Spleen (tissue), 13 donors: Measurements from ENCODE around the gene TRIM16. TPM values are rescaled to one million over a fixed set of nuclear protein-coding genes. Genes with fewer than 3 reads are reported as not detected.
"Not testable (repeated sequence)": the region's sequence is repeated elsewhere in the genome, so short reads cannot be mapped to it uniquely, and the experiment has no call there.

Experiments
- DNase-seq: peaks from one replicate; pipeline ENCODE4 v3.0.0-alpha.2; 2020
- H3K27ac ChIP-seq, 8 donors: fragments of 200-600 bp; sonication (generic) in 7 of 8; 1 replicate in 4 of 8; 2 replicates in 4 of 8; pipeline versions ENCODE4 v1.5.0 to v1.8.0; 2016 to 2021; ENCODE audit warnings: inconsistent platforms in 4 of 8, mild to moderate bottlenecking in 4 of 8, moderate library complexity in 1 of 8
- H3K27me3 ChIP-seq, 7 donors: fragments of 200-600 bp; sonication (generic) in 6 of 7; replicated peaks in 1 of 7; 1 replicate in 4 of 7; 2 replicates in 3 of 7; pipeline versions ENCODE4 v1.5.0 to v1.8.0; 2016 to 2021; ENCODE audit warnings: inconsistent platforms in 3 of 7, mild to moderate bottlenecking in 1 of 7
- H3K36me3 ChIP-seq, 6 donors: fragments of 200-600 bp; sonication (generic) in 5 of 6; 1 replicate in 4 of 6; 2 replicates in 2 of 6; pipeline versions ENCODE4 v1.5.0 to v1.8.0; 2016 to 2021; ENCODE audit warnings: inconsistent platforms in 2 of 6
- H3K4me1 ChIP-seq, 6 donors: fragments of 200-600 bp; sonication (generic) in 5 of 6; 1 replicate in 3 of 6; 2 replicates in 3 of 6; pipeline versions ENCODE4 v1.5.0 to v1.8.0; 2016 to 2021; ENCODE audit warnings: inconsistent platforms in 3 of 6
- H3K4me3 ChIP-seq, 8 donors: fragments of 200-600 bp; sonication (generic) in 7 of 8; 1 replicate in 4 of 8; 2 replicates in 4 of 8; pipeline versions ENCODE4 v1.5.0 to v1.8.0; 2016 to 2021; ENCODE audit warnings: inconsistent platforms in 4 of 8, mild to moderate bottlenecking in 4 of 8, moderate library complexity in 2 of 8
- H3K9me3 ChIP-seq, 8 donors: fragments of 200-600 bp; sonication (generic) in 7 of 8; 1 replicate in 4 of 8; 2 replicates in 4 of 8; pipeline versions ENCODE4 v1.5.0 to v1.8.0; 2016 to 2021; ENCODE audit warnings: inconsistent platforms in 4 of 8
- POLR2AphosphoS5 ChIP-seq, 3 donors: sonication (generic); formaldehyde crosslinking; IDR thresholded peaks; one replicate each; pipeline ENCODE4 v1.5.1; 2017; ENCODE audit warnings: antibody characterized with exemption in 3 of 3
- WGBS, 5 donors: extraction: QIAGEN DNeasy Blood & Tissue Kit in 3 of 5; methylation state at CpG; one replicate each; pipeline versions ENCODE4 v1.1.5 to v1.1.7; 2013 to 2018; 5-methylcytosine and 5-hydroxymethylcytosine counted together
- intact Hi-C: fragments of 100-400 bp; cut with DNase I; formaldehyde crosslinking; loops from one replicate; pipeline ENCODE4 v1.15.0; 2023; ENCODE audit warnings: low total_unique reads
- long read RNA-seq, 2 donors: transcript quantifications; one replicate each; lab custom pipeline, GENCODE V29; 2026
- polyA plus RNA-seq, 3 donors: library from polyadenylated mRNA; stranded (reverse); fragments of 200-250 nt; gene quantifications; one replicate each; pipeline ENCODE4 v1.2.1, GENCODE V29; 2013
- total RNA-seq, 7 donors: library from RNA; depleted of rRNA in 3 of 7; stranded (reverse); fragments of >200 nt in 3 of 7; fragmentation: NEBNext Ultra II Directional in 4 of 7; extraction: Animal tissue kit (Norgen Biotek cat#: 25700) in 4 of 7; gene quantifications; one replicate each; pipeline versions ENCODE4 v1.1.0 to v1.2.1, GENCODE V29; 2016 to 2021
- TF ChIP-seq, protein P1 (sequence below), 11 experiments: fragments of 200-600 bp in 7 of 11; fragments of 450-650 bp in 4 of 11; sonication (generic) in 4 of 11; IDR thresholded peaks in 8 of 11; conservative IDR thresholded peaks in 3 of 11; 1 replicate in 7 of 11; 2 replicates in 4 of 11; pipeline versions ENCODE4 v1.4.0 to v1.8.0; 2016 to 2021; ENCODE audit warnings: antibody characterized with exemption in 11 of 11, inconsistent platforms in 4 of 11, mild to moderate bottlenecking in 1 of 11
- donor health status: healthy with polysubstance abuse.
- donor health status: DM: no; HTN: no; CAD: no; lungs with moderate emphysema.
- donor health status: DM: no; HTN: no; CAD: no.
- donor health status: Bipolar disorder and iron deficiency.
- donor health status: healthy.
- donor health status: DM: no; HTN: no; CAD: no.
- donor health status: DM: yes; HTN: yes; CAD: no.

Gene TRIM16
- total RNA-seq (10 to 100 TPM in 3 of 7 donors, 1 to 10 TPM in 4; 7.7 to 17.2 (median 10.0) TPM), polyA plus RNA-seq (1 to 10 TPM; 4.6 to 6.5 (median 5.3) TPM)
- long read RNA-seq, donor 1, partial matches to known transcripts, result 0 of 1 reads
- long read RNA-seq, donor 1, other reads (novel, unspliced or antisense), result 0 of 1 reads
- long read RNA-seq, donor 2, result 0 reads

DNA sequence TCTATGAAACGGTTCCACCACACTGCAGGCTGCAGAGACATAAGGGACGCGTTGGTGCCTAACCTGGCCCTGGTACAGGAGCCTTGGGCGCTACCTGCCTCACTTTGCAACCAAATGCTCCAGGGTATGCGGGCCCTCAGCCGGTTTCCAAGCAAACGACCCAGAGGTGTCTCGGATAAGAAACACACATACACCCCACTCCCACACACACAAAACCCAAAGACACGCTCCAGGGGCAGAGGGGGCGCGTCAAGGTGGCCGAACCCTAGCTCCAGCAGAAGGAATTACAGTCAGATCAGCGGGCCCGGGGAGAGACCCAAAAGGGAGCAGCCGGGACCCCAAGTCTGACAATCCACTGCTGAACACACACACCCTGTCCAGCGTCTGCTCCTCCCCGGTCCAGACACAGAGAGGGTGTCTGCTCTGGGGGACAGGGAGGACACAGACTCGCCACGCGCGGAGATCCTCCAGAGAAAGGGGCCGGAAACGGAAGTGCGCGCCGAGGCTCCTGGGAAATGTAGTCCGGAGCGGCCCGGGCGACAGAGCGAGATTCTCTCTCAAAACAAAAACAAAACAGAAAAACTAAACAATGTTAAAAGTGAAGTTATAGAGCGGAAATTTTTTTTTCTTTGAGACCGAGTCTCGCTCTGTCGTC is at the start of gene TRIM16:
TSS of gene TRIM16 (minus strand) at position 488 of the 655 bp plus-strand sequence. CDS start 32,702 bp downstream, outside the sequence.
- intact Hi-C loops, H3K9me3 ChIP-seq, H3K27me3 ChIP-seq, H3K36me3 ChIP-seq: not testable (repeated sequence)
- TF ChIP-seq, protein P1, sequence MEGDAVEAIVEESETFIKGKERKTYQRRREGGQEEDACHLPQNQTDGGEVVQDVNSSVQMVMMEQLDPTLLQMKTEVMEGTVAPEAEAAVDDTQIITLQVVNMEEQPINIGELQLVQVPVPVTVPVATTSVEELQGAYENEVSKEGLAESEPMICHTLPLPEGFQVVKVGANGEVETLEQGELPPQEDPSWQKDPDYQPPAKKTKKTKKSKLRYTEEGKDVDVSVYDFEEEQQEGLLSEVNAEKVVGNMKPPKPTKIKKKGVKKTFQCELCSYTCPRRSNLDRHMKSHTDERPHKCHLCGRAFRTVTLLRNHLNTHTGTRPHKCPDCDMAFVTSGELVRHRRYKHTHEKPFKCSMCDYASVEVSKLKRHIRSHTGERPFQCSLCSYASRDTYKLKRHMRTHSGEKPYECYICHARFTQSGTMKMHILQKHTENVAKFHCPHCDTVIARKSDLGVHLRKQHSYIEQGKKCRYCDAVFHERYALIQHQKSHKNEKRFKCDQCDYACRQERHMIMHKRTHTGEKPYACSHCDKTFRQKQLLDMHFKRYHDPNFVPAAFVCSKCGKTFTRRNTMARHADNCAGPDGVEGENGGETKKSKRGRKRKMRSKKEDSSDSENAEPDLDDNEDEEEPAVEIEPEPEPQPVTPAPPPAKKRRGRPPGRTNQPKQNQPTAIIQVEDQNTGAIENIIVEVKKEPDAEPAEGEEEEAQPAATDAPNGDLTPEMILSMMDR (IDR thresholded peaks at IDR 0.05 in 8 of 11, conservative IDR thresholded peaks at IDR 0.05 in 3 of 11), result peak in 1 of 11 experiments; percentile 38
- peak; percentile 64 to 90 (median 74) for TF ChIP-seq POLR2AphosphoS5 (IDR thresholded peaks at IDR 0.05)
- Histone ChIP-seq H3K27ac (peak within 1 kb of the TSS in 7 of 8 donors; percentile 4 to 78 (median 74)), H3K4me3 (peak within 1 kb of the TSS; percentile 30 to 78 (median 52)), H3K4me1 (peaks cover 0 to 20% (median 7%) of the 10 kb centered on the region in 6 donors)
- DNase-seq, result peak; percentile 95
- 1 to 3% (median 2%) methylated on average over 24 to 34 of the region's 35 CpGs for WGBS, 5 donors

DNA sequence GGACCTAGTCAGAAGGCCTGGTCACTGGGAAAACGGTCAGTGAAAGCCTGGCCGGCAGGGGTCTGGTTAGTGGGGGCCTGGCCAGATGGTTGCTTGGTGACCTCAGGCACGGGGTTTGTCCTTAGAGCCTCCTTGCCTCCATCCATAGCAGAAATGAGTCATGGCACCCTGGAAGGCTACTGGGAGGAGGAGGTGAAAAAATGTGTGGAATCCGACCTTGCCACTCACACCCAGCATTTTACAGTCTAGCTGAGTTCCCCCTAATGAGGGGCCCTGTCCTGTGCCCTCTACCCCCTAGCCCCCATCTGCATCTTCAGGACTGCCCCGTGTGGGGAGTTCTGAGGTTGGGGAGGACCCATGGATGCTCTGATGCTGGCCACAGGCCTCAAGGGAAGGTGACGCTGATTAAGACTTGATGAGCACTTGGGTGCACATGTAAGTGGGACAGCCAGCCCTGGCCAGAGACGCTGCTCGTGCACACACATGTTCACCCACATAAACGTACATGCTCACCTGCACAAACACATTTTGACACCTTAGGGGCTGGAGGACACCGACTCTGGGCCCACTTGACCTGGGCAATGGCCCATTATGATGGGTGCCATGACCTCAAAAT is 49.2 kb upstream of the TRIM16 start:
- H3K27ac ChIP-seq, intact Hi-C loops, DNase-seq, H3K36me3 ChIP-seq, H3K27me3 ChIP-seq, H3K4me3 ChIP-seq, H3K9me3 ChIP-seq, H3K4me1 ChIP-seq: not testable (repeated sequence)
- 84 to 93% (median 87%) methylated on average over 5 to 8 of the region's 10 CpGs for WGBS, 5 donors

DNA sequence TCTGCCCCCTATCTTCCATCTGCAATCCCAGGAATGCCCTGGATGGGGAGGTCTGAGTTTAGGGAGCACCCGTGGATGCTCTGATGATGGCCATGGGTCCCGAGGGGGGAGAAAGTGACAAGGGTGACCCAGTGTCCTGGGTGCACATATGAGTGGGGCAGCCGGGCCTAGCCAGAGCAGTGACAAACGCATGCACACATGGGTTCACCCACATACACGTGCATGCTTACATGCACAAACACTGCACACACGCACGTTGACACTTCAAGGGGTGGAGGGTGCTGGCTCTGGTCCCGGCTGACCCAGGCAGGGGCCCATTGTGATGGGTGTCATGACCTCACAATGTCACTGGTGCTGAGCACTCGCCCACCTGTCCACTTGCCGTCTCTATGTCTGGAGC is 47.8 kb upstream of the TRIM16 start, which contains the start of gene TBC1D26:
TSS of gene TBC1D26 (plus strand) at position 384 of the 400 bp plus-strand sequence. CDS start 3,066 bp downstream, outside the sequence.
- H3K27me3 ChIP-seq, H3K4me3 ChIP-seq, DNase-seq, H3K36me3 ChIP-seq, intact Hi-C loops, H3K27ac ChIP-seq, H3K4me1 ChIP-seq: not testable (repeated sequence)
- H3K9me3 ChIP-seq, result peaks cover 0 to 15% (median 0%) of the 10 kb centered on the region in 8 donors
- WGBS, 5 donors, result 68 to 89% (median 83%) methylated on average over 4 to 9 of the region's 10 CpGs

GRCh38 chr17:15730535-15730934 is 46.4 kb upstream of the TRIM16 start:
- 76 to 96% (median 92%) methylated on average over 3 to 13 of the region's 14 CpGs for WGBS, 5 donors
- H3K4me3 ChIP-seq, H3K27ac ChIP-seq, intact Hi-C loops, DNase-seq, H3K36me3 ChIP-seq, H3K27me3 ChIP-seq, H3K4me1 ChIP-seq: not testable (repeated sequence)
- peaks cover 0 to 29% (median 11%) of the 10 kb centered on the region in 8 donors for H3K9me3 ChIP-seq

GRCh38 chr17:15716601-15717563 is 32.8 kb upstream of the TRIM16 start:
- Histone ChIP-seq H3K9me3 (peaks cover 6 to 87% (median 78%) of the 10 kb centered on the region in 8 donors), H3K36me3 (peaks cover 0 to 46% (median 9%) of the 10 kb centered on the region in 6 donors)
- H3K4me1 ChIP-seq, intact Hi-C loops, H3K4me3 ChIP-seq, DNase-seq, H3K27ac ChIP-seq, H3K27me3 ChIP-seq: not testable (repeated sequence)
- 91 to 97% (median 96%) methylated on average over 9 to 11 of the region's 11 CpGs for WGBS, 5 donors

GRCh38 chr17:15708879-15709278 is 24.8 kb upstream of the TRIM16 start:
- H3K4me3 ChIP-seq, DNase-seq, intact Hi-C loops, H3K27me3 ChIP-seq, H3K4me1 ChIP-seq, H3K27ac ChIP-seq: not testable (repeated sequence)
- WGBS, 5 donors, result 69 to 100% (median 92%) methylated on average over 3 of the region's 3 CpGs
- Histone ChIP-seq H3K36me3 (peaks cover 10 to 93% (median 47%) of the 10 kb centered on the region in 6 donors), H3K9me3 (peaks cover 5 to 90% (median 82%) of the 10 kb centered on the region in 8 donors)

GRCh38 chr17:15704813-15705212 is 20.7 kb upstream of the TRIM16 start:
- H3K4me1 ChIP-seq, H3K27ac ChIP-seq, H3K27me3 ChIP-seq, intact Hi-C loops, H3K4me3 ChIP-seq, DNase-seq: not testable (repeated sequence)
- peaks cover 5 to 55% (median 49%) of the 10 kb centered on the region in 8 donors for H3K9me3 ChIP-seq
- peaks cover 10 to 65% (median 37%) of the 10 kb centered on the region in 6 donors for H3K36me3 ChIP-seq
- WGBS, 5 donors, result 97 to 99% (median 98%) methylated on average over 19 to 32 of the region's 32 CpGs

DNA sequence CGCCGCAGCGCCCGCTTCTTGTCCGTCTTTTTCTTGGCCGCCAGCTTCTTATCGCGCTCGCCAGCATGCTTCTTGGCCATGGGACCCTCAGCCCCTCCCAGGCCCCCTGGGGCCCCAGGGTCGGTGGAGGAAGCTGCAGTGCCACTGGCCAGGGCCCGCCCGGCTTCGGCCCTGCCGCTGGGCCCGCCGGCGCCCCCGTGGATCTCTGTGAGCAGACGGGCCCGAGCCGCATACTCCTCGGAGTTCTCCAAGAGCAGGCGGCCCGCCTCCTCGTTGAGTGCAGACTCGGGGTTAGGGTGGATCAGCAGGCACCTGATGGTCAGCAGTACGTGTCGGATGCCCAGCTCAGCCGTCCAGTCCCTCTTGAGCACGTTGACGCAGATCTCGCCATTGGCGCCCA is 20.1 kb upstream of the TRIM16 start:
- H3K27ac ChIP-seq, H3K4me3 ChIP-seq, intact Hi-C loops, H3K4me1 ChIP-seq, H3K27me3 ChIP-seq, DNase-seq: not testable (repeated sequence)
- H3K36me3 ChIP-seq, result peaks cover 10 to 60% (median 37%) of the 10 kb centered on the region in 6 donors
- WGBS, 5 donors, result 96 to 99% (median 98%) methylated on average over 16 to 28 of the region's 33 CpGs
- peaks cover 5 to 52% (median 44%) of the 10 kb centered on the region in 8 donors for H3K9me3 ChIP-seq
